GM19043 (cell line): Measurements from ENCODE around the gene BRI3BP.
"Not testable (repeated sequence)": the region's sequence is repeated elsewhere in the genome, so short reads cannot be mapped to it uniquely, and the experiment has no call there.

Experiments
- ATAC-seq: cut with Tn5 transposase; IDR thresholded peaks from one replicate; pipeline ENCODE4 v1.9.1; 2021; ENCODE audit warnings: low read depth; ENCODE audit not compliant: unreplicated experiment

BRI3BP gene

GRCh38 chr12:125018356-125018755 lies 24.9 kb downstream of the BRI3BP start:
- ATAC-seq, result no peak

DNA sequence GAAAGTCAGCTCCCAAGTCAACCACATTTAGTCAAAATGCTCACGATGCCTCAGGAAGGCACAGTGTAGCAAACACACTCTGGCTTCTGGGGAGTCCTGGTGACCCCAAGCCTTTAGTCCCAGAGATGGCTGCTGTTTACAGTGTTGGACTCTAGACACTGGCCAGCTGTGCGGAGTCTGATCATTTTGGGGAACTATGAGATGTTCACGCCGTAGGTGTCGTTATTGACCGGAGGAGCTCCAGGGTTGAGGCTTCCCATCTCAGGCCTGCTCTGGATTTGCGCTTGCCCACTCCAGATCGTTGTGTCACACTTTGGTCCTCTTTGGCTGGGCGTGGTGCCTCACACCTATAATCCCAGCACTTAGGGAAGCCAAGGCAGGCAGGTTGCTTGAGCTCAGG lies 27.7 kb downstream of the BRI3BP start:
- ATAC-seq, result no peak

GRCh38 chr12:125021771-125022170 lies 28.3 kb downstream of the BRI3BP start:
- no peak for ATAC-seq

- ATAC-seq, result no peak
Measured at GRCh38 chr12:125023065-125023464, 29.6 kb downstream of the BRI3BP start.

- ATAC-seq, result no peak
Measured at GRCh38 chr12:125024949-125025563, 31.6 kb downstream of the BRI3BP start.

DNA sequence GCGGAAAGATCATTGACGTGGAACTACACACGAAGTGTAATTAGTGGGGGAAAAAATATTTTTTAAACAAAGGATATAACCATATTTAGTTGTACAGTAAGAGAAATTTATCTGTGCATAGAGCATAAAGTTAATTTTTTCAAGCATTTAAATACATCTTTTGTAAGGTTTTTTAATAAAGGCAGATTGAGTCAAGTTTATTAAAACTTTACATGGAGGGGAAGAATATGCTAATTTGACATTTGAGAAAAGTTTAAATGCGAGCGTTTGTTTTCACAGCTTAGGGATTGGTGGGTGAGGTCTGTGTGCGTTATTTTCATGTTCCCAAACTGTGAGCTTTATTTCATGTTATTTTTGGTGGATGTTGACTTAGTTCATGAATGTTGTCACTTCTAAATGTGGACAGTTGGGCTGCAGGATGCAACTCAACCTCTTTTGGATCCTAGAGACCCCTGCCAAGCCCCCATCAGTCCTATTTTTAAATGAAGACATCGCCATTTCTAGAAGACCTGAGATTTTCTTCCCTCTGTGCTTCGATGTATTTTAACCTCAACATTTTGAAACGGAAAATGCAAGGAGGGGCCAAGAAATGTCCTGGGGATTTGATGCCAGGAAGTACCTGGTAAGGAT lies 32.3 kb downstream of the BRI3BP start:
- no peak for ATAC-seq

- no peak for ATAC-seq
Measured at GRCh38 chr12:125028106-125028505, 34.7 kb downstream of the BRI3BP start.

- no peak for ATAC-seq
Measured at GRCh38 chr12:125029761-125030358, 36.4 kb downstream of the BRI3BP start.

DNA sequence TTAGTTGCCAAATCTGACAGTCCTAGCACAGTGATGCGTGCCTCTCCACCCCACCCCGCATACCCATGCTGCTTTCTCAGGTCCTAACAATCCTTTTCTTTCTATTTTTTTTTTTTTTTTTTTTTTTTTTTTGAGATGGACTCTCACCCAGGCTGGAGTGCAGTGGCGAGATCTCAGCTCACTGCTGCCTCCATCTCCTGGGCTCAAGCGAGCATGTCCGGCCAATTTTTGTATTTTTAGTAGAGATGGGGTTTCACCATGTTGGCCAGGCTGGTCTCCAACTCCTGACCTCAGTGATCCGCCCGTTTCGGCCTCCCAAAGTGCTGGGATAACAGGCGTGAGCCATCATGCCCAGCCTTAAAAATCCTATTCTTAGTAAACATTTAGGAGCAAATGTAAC lies 38.0 kb downstream of the BRI3BP start:
- ATAC-seq, result not testable (repeated sequence)

DNA sequence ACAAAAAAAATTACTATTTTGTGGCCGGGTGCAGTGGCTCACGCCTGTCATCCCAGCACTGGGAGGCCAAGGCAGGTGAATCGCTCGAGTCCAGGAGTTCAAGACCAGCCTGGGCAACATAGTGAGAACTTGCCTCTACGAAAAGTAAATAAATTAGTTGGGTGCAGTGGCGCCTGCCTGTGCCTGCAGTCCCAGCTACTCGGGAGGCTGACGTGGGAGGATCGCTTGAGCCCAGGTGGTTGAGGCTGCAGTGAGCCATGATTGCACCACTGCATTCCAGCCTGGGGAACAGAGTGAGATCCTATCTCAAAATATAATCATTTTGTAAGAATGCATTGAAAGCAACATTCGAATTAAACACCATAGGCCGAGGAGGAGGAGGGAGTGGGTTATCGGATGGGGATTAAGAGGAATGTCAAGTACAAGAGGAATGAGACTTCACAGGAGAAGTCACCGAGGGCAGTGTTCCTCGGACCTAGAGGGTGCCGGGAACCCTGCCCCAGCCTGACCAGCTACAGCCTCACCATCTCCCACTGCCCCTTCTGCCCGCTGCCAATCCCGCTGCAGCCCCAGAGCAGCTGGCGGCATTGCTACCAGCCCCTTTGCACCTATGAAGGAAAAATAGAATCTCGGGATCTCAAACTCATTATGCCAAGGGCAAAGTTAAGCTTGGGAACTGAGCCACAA lies 39.2 kb downstream of the BRI3BP start:
- ATAC-seq, result no peak

GRCh38 chr12:125033288-125033687 lies 39.8 kb downstream of the BRI3BP start:
- ATAC-seq, result no peak

- ATAC-seq, result no peak
Measured at GRCh38 chr12:125038976-125039625, 45.7 kb downstream of the BRI3BP start.

DNA sequence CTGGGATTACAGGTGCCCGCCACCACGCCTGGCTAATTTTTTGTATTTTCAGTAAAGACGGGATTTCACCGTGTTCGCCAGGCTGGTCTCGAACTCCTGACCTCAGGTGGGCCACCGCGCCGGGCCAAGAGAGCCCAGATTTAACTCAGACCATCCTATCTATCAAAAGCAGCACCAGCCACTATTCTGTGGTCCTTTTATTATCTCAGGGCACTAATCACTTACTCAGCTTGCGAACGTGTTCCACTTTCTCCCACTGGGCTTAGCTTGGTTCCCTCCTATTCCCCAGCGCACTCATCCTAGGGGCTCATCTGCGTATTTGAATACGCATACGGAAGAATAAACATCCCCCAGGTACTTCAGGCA lies 55.6 kb downstream of the BRI3BP start:
- no peak for ATAC-seq

GRCh38 chr12:125050446-125050845 lies 57.0 kb downstream of the BRI3BP start:
- ATAC-seq, result no peak

- ATAC-seq, result no peak
Measured at GRCh38 chr12:125050868-125051267, 57.4 kb downstream of the BRI3BP start.

DNA sequence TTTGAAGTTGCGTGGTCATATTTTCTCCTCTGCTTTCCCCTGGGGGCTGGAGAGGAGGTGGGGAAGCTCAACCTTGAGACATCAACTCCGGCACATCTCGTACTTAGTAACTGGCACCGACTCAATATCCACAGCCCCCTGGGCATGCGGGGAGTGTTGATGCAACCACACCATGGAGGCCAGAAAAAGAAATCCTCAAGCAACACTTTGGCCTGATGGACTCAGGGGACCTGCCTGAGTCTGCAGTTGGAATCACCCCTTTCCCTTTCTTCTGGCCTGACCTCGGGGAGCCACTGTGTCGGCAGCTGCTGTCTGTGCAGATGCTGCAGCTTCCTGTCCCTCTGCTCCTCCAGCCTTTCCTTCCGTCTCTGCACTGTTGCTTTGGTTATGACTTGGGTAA lies 60.4 kb downstream of the BRI3BP start:
- ATAC-seq, result no peak

- ATAC-seq, result no peak
Measured at GRCh38 chr12:125055591-125055990, 62.1 kb downstream of the BRI3BP start.

- no peak for ATAC-seq
Measured at GRCh38 chr12:125056306-125056705, 62.9 kb downstream of the BRI3BP start.

DNA sequence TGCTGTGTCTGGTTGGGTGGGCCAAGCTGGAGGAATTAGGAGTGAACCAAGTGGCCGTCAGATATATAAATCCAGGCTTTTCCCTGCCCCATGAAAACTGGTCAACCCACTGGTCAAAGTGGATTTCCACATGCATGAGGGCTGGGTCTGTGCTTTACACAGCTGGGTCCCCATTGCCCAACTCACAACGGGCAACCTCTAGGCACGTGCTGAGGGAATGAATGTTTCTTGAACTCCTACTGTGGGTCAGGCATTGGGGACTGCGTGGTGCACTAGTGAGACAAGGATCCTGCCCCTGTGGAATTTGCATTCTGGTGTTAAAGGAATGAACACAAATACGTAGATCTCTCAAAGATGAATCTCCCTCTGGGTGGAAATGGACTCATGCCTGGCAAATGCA lies 64.3 kb downstream of the BRI3BP start:
- ATAC-seq, result no peak

GRCh38 chr12:125061229-125061628 lies 67.8 kb downstream of the BRI3BP start:
- no peak for ATAC-seq

DNA sequence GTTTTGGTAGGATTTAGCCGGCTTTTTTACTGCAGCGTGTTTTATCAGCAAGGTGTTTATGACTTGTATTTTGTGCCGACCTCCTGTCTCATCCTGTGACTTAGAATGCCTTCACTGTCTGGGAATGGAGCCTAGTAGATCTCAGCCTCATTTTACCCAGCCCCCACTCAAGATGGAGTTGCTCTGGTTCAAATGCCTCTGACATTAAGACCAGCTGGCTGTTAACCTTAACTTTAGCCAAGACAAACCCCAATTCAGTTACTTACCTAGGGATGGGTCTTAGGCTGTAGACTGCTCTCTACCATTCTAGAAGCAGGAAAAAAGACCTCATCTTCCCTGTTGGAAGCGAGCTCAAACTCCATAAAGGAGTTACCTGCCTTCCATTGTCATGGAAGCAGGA lies 70.1 kb downstream of the BRI3BP start:
- not testable (repeated sequence) for ATAC-seq
